H1 (cell line): Measurements from ENCODE around the gene CIZ1. TPM values are rescaled to one million over a fixed set of nuclear protein-coding genes. Genes with fewer than 3 reads are reported as not detected.
A peak's percentile ranks its signal among the peaks of the same experiment; 100 is the strongest.

ENCODE experiments used
- CTCF ChIA-PET: fragments of 300-600 bp; sonication (Branson Sonifier 250); formaldehyde crosslinking; loops from one replicate; lab custom pipeline; 2021; ENCODE audit not compliant: partially characterized antibody; lab: Charles Lee
- POLR2A ChIA-PET: fragments of 300-600 bp; sonication (Branson Sonifier 250); formaldehyde crosslinking; loops from one replicate; lab custom pipeline; 2021; ENCODE audit warnings: inconsistent platforms; ENCODE audit not compliant: partially characterized antibody; lab: Charles Lee
- DNase-seq, 2 experiments: peaks; one replicate each; pipeline versions ENCODE4 v3.0.0 to v3.0.0-alpha.2; 2010 to 2022; ENCODE audit warnings: low spot score in 2 of 2, low read depth in 1 of 2, mixed read lengths in 1 of 2
- FAIRE-seq: peaks from 2 replicates; lab custom pipeline; 2011; peaks lifted over from hg19 to GRCh38; lab: Jason Lieb, UNC
- H2AFZ ChIP-seq: 2 replicates; pipeline ENCODE4 v1.8.1; 2012; ENCODE audit warnings: low read length, inconsistent platforms
- H2AK5ac ChIP-seq: 2 replicates; pipeline ENCODE4 v1.6.1; 2013; ENCODE audit warnings: low read depth, low read length
- H2BK120ac ChIP-seq: replicated peaks from 2 replicates; pipeline ENCODE3; 2013; ENCODE audit warnings: low read depth, low read length, inconsistent platforms
- H2BK12ac ChIP-seq: 2 replicates; pipeline ENCODE4 v1.6.1; 2013; ENCODE audit warnings: low read depth, low read length
- H2BK15ac ChIP-seq: 2 replicates; pipeline ENCODE4 v1.6.1; 2013; ENCODE audit warnings: low read length
- H2BK20ac ChIP-seq: 2 replicates; pipeline ENCODE4 v1.6.1; 2013; ENCODE audit warnings: low read length
- H2BK5ac ChIP-seq: 2 replicates; pipeline ENCODE4 v1.6.1; 2013; ENCODE audit warnings: low read depth, low read length
- H3K14ac ChIP-seq: 2 replicates; pipeline ENCODE4 v1.6.1; 2013; ENCODE audit warnings: inconsistent platforms; ENCODE audit not compliant: insufficient read length
- H3K18ac ChIP-seq: 2 replicates; pipeline ENCODE4 v1.6.1; 2013; ENCODE audit warnings: low read length; ENCODE audit errors: extremely low read depth
- H3K23ac ChIP-seq: 2 replicates; pipeline ENCODE4 v1.6.1; 2013; ENCODE audit warnings: inconsistent platforms; ENCODE audit not compliant: insufficient read length
- H3K23me2 ChIP-seq: 2 replicates; pipeline ENCODE4 v1.6.1; 2013; ENCODE audit warnings: low read depth, low read length
- H3K27ac ChIP-seq: 2 replicates; pipeline ENCODE4 v1.6.1; 2011; ENCODE audit warnings: low read depth, low read length, inconsistent platforms
- H3K27me3 ChIP-seq, 4 experiments: replicated peaks in 1 of 4; 1 replicate in 1 of 4; 2 replicates in 3 of 4; pipeline versions ENCODE4 v1.6.1 to v1.8.1; 2011 to 2013; ENCODE audit warnings: low read length in 3 of 4, mild to moderate bottlenecking in 3 of 4, inconsistent platforms in 2 of 4, mixed read lengths in 2 of 4, moderate library complexity in 1 of 4; ENCODE audit not compliant: control insufficient read depth in 3 of 4, insufficient read depth in 3 of 4; ENCODE audit errors: extremely low read depth in 1 of 4
- H3K36me3 ChIP-seq, 4 experiments: 2 replicates each; pipeline versions ENCODE4 v1.6.1 to v1.8.1; 2011 to 2013; ENCODE audit warnings: mild to moderate bottlenecking in 4 of 4, low read length in 3 of 4, moderate library complexity in 2 of 4, control low read depth in 1 of 4, inconsistent platforms in 1 of 4; ENCODE audit not compliant: insufficient read depth in 4 of 4, control insufficient read depth in 2 of 4
- H3K4ac ChIP-seq: replicated peaks from 2 replicates; pipeline ENCODE3; 2013; ENCODE audit warnings: low read length, low read depth, mixed read lengths, inconsistent platforms; ENCODE audit not compliant: insufficient read length
- H3K4me1 ChIP-seq, 4 experiments: replicated peaks in 1 of 4; 1 replicate in 1 of 4; 2 replicates in 3 of 4; pipeline versions ENCODE4 v1.6.1 to v1.8.1; 2011 to 2013; ENCODE audit warnings: low read length in 3 of 4, inconsistent platforms in 2 of 4, mixed read lengths in 1 of 4; ENCODE audit not compliant: insufficient read depth in 4 of 4, control insufficient read depth in 3 of 4
- H3K4me2 ChIP-seq, 2 experiments: 2 replicates each; pipeline versions ENCODE4 v1.6.1 to v1.8.1; 2011 to 2013; ENCODE audit warnings: low read depth in 2 of 2, low read length in 2 of 2, control low read depth in 1 of 2, inconsistent platforms in 1 of 2, mild to moderate bottlenecking in 1 of 2; ENCODE audit not compliant: insufficient read depth in 1 of 2
- H3K4me3 ChIP-seq, 4 experiments: fragments of 200-600, 300-600 bp in 1 of 4; sonication (generic), shearing (Covaris generic), sonication (Bioruptor Twin) in 1 of 4; 2 replicates each; pipeline versions ENCODE4 v1.5.1 to v1.8.1; 2011 to 2016; ENCODE audit warnings: low read length in 4 of 4, low read depth in 3 of 4, control low read depth in 2 of 4, inconsistent platforms in 2 of 4, mild to moderate bottlenecking in 2 of 4, mixed read lengths in 1 of 4, moderate library complexity in 1 of 4; ENCODE audit not compliant: insufficient read depth in 2 of 4; ENCODE audit errors: extremely low read depth in 1 of 4
- H3K56ac ChIP-seq: replicated peaks from 2 replicates; pipeline ENCODE3; 2013; ENCODE audit warnings: low read depth, mild to moderate bottlenecking, mixed read lengths, low read length, inconsistent platforms; ENCODE audit not compliant: insufficient read length
- H3K79me1 ChIP-seq: 2 replicates; pipeline ENCODE4 v1.6.1; 2013; ENCODE audit warnings: low read depth, low read length, control low read depth
- H3K79me2 ChIP-seq, 2 experiments: 2 replicates each; pipeline versions ENCODE4 v1.6.1 to v1.8.1; 2012 to 2013; ENCODE audit warnings: low read length in 2 of 2, mild to moderate bottlenecking in 2 of 2, inconsistent platforms in 1 of 2; ENCODE audit not compliant: insufficient read depth in 2 of 2, control insufficient read depth in 1 of 2
- H3K9ac ChIP-seq, 4 experiments: replicated peaks in 1 of 4; 1 replicate in 1 of 4; 2 replicates in 3 of 4; pipeline versions ENCODE4 v1.6.1 to v1.8.1; 2011 to 2013; ENCODE audit warnings: low read depth in 3 of 4, low read length in 3 of 4, control low read depth in 2 of 4, mild to moderate bottlenecking in 2 of 4, moderate library complexity in 2 of 4, inconsistent platforms in 1 of 4; ENCODE audit errors: extremely low read depth in 1 of 4
- H3K9me3 ChIP-seq, 2 experiments: 2 replicates each; pipeline versions ENCODE4 v1.6.1 to v1.8.1; 2012 to 2013; ENCODE audit warnings: mild to moderate bottlenecking in 2 of 2, moderate library complexity in 2 of 2, control low read depth in 1 of 2, inconsistent platforms in 1 of 2, low read depth in 1 of 2, low read length in 1 of 2, mixed read lengths in 1 of 2; ENCODE audit not compliant: insufficient read depth in 2 of 2
- H4K20me1 ChIP-seq, 2 experiments: replicated peaks in 1 of 2; 2 replicates each; pipeline versions ENCODE3 to v1.8.1; 2011 to 2013; ENCODE audit warnings: inconsistent platforms in 2 of 2, low read length in 2 of 2, mild to moderate bottlenecking in 1 of 2; ENCODE audit not compliant: insufficient read depth in 2 of 2, control insufficient read depth in 1 of 2
- H4K5ac ChIP-seq: 2 replicates; pipeline ENCODE4 v1.6.1; 2013; ENCODE audit warnings: low read length, low read depth, mixed read lengths, inconsistent platforms; ENCODE audit not compliant: insufficient read length
- H4K8ac ChIP-seq: 2 replicates; pipeline ENCODE4 v1.8.0; 2013; ENCODE audit warnings: mild to moderate bottlenecking, moderate library complexity, low read length, inconsistent platforms; ENCODE audit not compliant: insufficient read depth; ENCODE audit errors: extremely low read depth
- H4K91ac ChIP-seq: replicated peaks from 2 replicates; pipeline ENCODE3; 2013; ENCODE audit warnings: low read length, mixed read lengths, inconsistent platforms; ENCODE audit not compliant: insufficient read length
- CHD2 ChIP-seq: IDR thresholded peaks from 2 replicates; pipeline ENCODE4 v1.6.1; 2012; ENCODE audit warnings: low read length, improper control_type of control experiment
- CREB1 ChIP-seq: IDR thresholded peaks from 2 replicates; pipeline ENCODE4 v1.6.1; 2012; ENCODE audit warnings: inconsistent platforms
- RXRA ChIP-seq: IDR thresholded peaks from 2 replicates; pipeline ENCODE4 v1.6.1; 2011; ENCODE audit warnings: low read depth, mild to moderate bottlenecking, low read length, moderate library complexity; ENCODE audit not compliant: insufficient read depth
- SAP30 ChIP-seq: fragments of 300-600 bp; sonication (generic); IDR thresholded peaks from 2 replicates; pipeline ENCODE4 v1.7.1; 2012; ENCODE audit warnings: low read length, moderate library complexity, mild to moderate bottlenecking, inconsistent platforms; ENCODE audit not compliant: insufficient read depth, insufficient replicate concordance
- WGBS, 2 experiments: shearing (Covaris generic) in 1 of 2; methylation state at CpG; one replicate each; pipeline versions ENCODE4 v1.1.6 to v1.1.7; 2013 to 2015; ENCODE audit warnings: low lambda C conversion rate in 2 of 2, mixed read lengths in 2 of 2, inconsistent platforms in 1 of 2, low coverage in 1 of 2, missing lambda C conversion rate in 1 of 2; ENCODE audit not compliant: insufficient replicate concordance in 2 of 2, insufficient coverage in 1 of 2, insufficient read length in 1 of 2; ENCODE audit errors: extremely low coverage in 1 of 2, missing lambda C conversion rate in 1 of 2; 5-methylcytosine and 5-hydroxymethylcytosine counted together
- polyA plus RNA-seq, 7 experiments: library from polyadenylated mRNA; depleted of rRNA in 3 of 7; stranded (reverse) in 5 of 7; unstranded in 2 of 7; fragments of >200 nt in 5 of 7; fragments of 200-250 nt in 2 of 7; gene quantifications; 1 replicate in 5 of 7; 2 replicates in 1 of 7; 4 replicates in 1 of 7; pipeline versions ENCODE4 v1.2.1 to v1.2.3, GENCODE V29; 2011 to 2013; ENCODE audit warnings: missing spikeins in 2 of 7, mixed read lengths in 2 of 7
- total RNA-seq: library from RNA; stranded (reverse); fragmentation: NEBNext Ultra II Directional; extraction: Animal tissue kit (Norgen Biotek cat#: 25700); gene quantifications from 2 replicates; pipeline ENCODE4 v1.2.1, GENCODE V29; 2021

CIZ1 gene
- total and polyA plus RNA-seq, 2 of the 8 experiments (the other 6 are each of a cell fraction or from before 2014, with no cell fraction given), result 66.0 to 107 TPM

- Histone ChIP-seq H2BK12ac (no peak overlapping the region), H2BK15ac (no peak overlapping the region), H2AK5ac (no peak overlapping the region), H4K5ac (no peak overlapping the region), H3K14ac (no peak overlapping the region), H3K79me2 (no peaks in the 10 kb centered on the region), H2BK120ac (no peak overlapping the region), H3K56ac (no peak overlapping the region), H2BK5ac (no peak overlapping the region), H3K9ac (no peak overlapping the region), H4K91ac (no peak overlapping the region), H3K4me3 (peak overlapping the region in 1 of 4 experiments; percentile 42; a peak in 1 of 8 replicates), H3K4me2 (no peak overlapping the region), H3K79me1 (no peaks in the 10 kb centered on the region; the same call in 1 of the 2 replicates), H3K27me3 (no peaks in the 10 kb centered on the region), H3K18ac (no peak overlapping the region), H3K36me3 (peaks cover 0 to 5% (median 2%) of the 10 kb centered on the region in 4 experiments; a peak in 2 of 8 replicates), H3K4me1 (peaks cover 0 to 11% (median 4%) of the 10 kb centered on the region in 4 experiments; a peak in 4 of 7 replicates), H2BK20ac (no peak overlapping the region), H3K4ac (no peak overlapping the region), H3K23ac (no peak overlapping the region), H4K8ac (no peak overlapping the region), H4K20me1 (no peaks in the 10 kb centered on the region), H2AFZ (no peak overlapping the region), H3K23me2 (peaks cover 10% of the 10 kb centered on the region; the same call in 1 of the 2 replicates), H3K9me3 (no peaks in the 10 kb centered on the region), H3K27ac (no peak overlapping the region)
- DNase-seq (no peak), FAIRE-seq (no peak)
- ChIA-PET CTCF (interaction anchor here (0.6 to 2.1 kb wide), 3 partner anchors 8 to 76 kb away, joined by 3 to 6 read pairs (median 3); no protein-coding TSS in a partner anchor), POLR2A (interaction anchor here (1.8 kb wide), 1 partner anchor 16 kb away, joined by 3 read pairs; no protein-coding TSS in a partner anchor)
- WGBS, 2 experiments, result 85% methylated on average over 14 of the region's 14 CpGs; no CpG with 5 or more reads in 1 of the 2 experiments
- TF ChIP-seq CHD2 (no peak), SAP30 (no peak), CREB1 (no peak), RXRA (no peak)
Measured at GRCh38 chr9:128193469-128194096, 2.2 kb upstream of the CIZ1 start.
